ENCODE measurements around the gene SNX10. TPM values are rescaled to one million over a fixed set of nuclear protein-coding genes. Genes with fewer than 3 reads are reported as not detected.

SNX10 gene
- total RNA-seq, 4 donors from 2014 or later = 1.5 to 5.9 (median 3.1) TPM; not detected in 1

GRCh38 chr7:26363465-26363864, 71.8 kb downstream of the SNX10 start:
- 33 to 59% methylated on average over 7 of the region's 7 CpGs for WGBS, 2 donors (ENCODE audit: low coverage in 1 of 2)
- H3K4me3 ChIP-seq = no peak overlapping the region
- in situ Hi-C loops (cut with MboI; ENCODE audit: low pct_ligation_motif_present in 1 of 4, low pct_unique_long_range_greater_than_20kb in 1 of 4, low sequenced_read_pairs in 3 of 4) = loop anchor here in 3 of 4 donors (10.0 to 25.0 kb wide), 7 partner anchors 269 to 799 kb away; partner anchors contain the start of genes HOXA3 (in 2 of the 3), HOXA7 (in 2 of the 3), HOXA10 (in 1 of the 3) and HOXA9 (in 1 of the 3)
- no peaks in the 10 kb centered on the region for H3K9me3 ChIP-seq
- TF ChIP-seq POLR2AphosphoS5 (IDR thresholded peaks at IDR 0.05) (no peak), CTCF (IDR thresholded peaks at IDR 0.05) (no peak), EP300 (IDR thresholded peaks at IDR 0.05; ENCODE audit: low read depth) (no peak), POLR2A (IDR thresholded peaks at IDR 0.05) (no peak)
- intact Hi-C loops (cut with DNase I; ENCODE audit: low total_unique reads) = loop anchor here (10.0 kb wide), 2 partner anchors 159 to 269 kb away; partner anchors contain the start of genes CBX3 and HNRNPA2B1
- H3K36me3 ChIP-seq = no peaks in the 10 kb centered on the region
- H3K27me3 ChIP-seq = peaks cover 3% of the 10 kb centered on the region
- H3K4me1 ChIP-seq = peaks cover 0 to 5% (median 3%) of the 10 kb centered on the region in 4 donors
- H3K27ac ChIP-seq = no peak overlapping the region
- no peak for DNase-seq

GRCh38 chr7:26365077-26365900, 73.6 kb downstream of the SNX10 start:
- in situ Hi-C loops (cut with MboI; ENCODE audit: low pct_ligation_motif_present in 1 of 4, low pct_unique_long_range_greater_than_20kb in 1 of 4, low sequenced_read_pairs in 3 of 4) (loop anchor here (5.0 to 25.0 kb wide), 10 partner anchors 132 to 797 kb away; partner anchors contain the start of genes HOXA3 (in 2 of the 4), HOXA7 (in 2 of the 4), HOXA10 (in 1 of the 4) and HOXA9 (in 1 of the 4)), intact Hi-C loops (cut with DNase I; ENCODE audit: low total_unique reads) (loop anchor here (2.0 to 10.0 kb wide), 3 partner anchors 160 to 470 kb away; partner anchors contain the start of genes CBX3 and HNRNPA2B1)

GRCh38 chr7:26365901-26366275, 74.2 kb downstream of the SNX10 start:
- intact Hi-C loops (cut with DNase I; ENCODE audit: low total_unique reads) (loop anchor here (2.0 to 10.0 kb wide), 3 partner anchors 161 to 471 kb away; partner anchors contain the start of genes CBX3 and HNRNPA2B1), in situ Hi-C loops (cut with MboI; ENCODE audit: low pct_ligation_motif_present in 1 of 4, low pct_unique_long_range_greater_than_20kb in 1 of 4, low sequenced_read_pairs in 3 of 4) (loop anchor here (5.0 to 25.0 kb wide), 10 partner anchors 131 to 796 kb away; partner anchors contain the start of genes HOXA3 (in 2 of the 4), HOXA7 (in 2 of the 4), HOXA10 (in 1 of the 4) and HOXA9 (in 1 of the 4))
- TF ChIP-seq EP300 (IDR thresholded peaks at IDR 0.05; ENCODE audit: low read depth) (no peak), POLR2A (IDR thresholded peaks at IDR 0.05) (no peak), POLR2AphosphoS5 (IDR thresholded peaks at IDR 0.05) (no peak), CTCF (IDR thresholded peaks at IDR 0.05) (no peak)
- DNase-seq = no peak
- peaks cover 0 to 13% (median 3%) of the 10 kb centered on the region in 4 donors for H3K4me1 ChIP-seq
- H3K27ac ChIP-seq = no peak overlapping the region
- no peak overlapping the region for H3K4me3 ChIP-seq
- no peaks in the 10 kb centered on the region for H3K36me3 ChIP-seq
- peaks cover 22% of the 10 kb centered on the region for H3K27me3 ChIP-seq
- H3K9me3 ChIP-seq = no peaks in the 10 kb centered on the region

More at GRCh38 chr7:26365077-26365900, 73.6 kb downstream of the SNX10 start:
- H3K4me1 ChIP-seq = peaks cover 0 to 13% (median 3%) of the 10 kb centered on the region in 4 donors
- WGBS, 2 donors (ENCODE audit: low coverage in 1 of 2) = 24 to 35% methylated on average over 7 to 13 of the region's 13 CpGs
- H3K36me3 ChIP-seq = no peaks in the 10 kb centered on the region
- no peak overlapping the region for H3K27ac ChIP-seq
- no peaks in the 10 kb centered on the region for H3K9me3 ChIP-seq
- no peak overlapping the region for H3K4me3 ChIP-seq
- DNase-seq = peak; percentile 57
- peaks cover 16% of the 10 kb centered on the region for H3K27me3 ChIP-seq
- TF ChIP-seq CTCF (IDR thresholded peaks at IDR 0.05) = peak; percentile 69 to 86 (median 77)
- TF ChIP-seq POLR2AphosphoS5 (IDR thresholded peaks at IDR 0.05) = no peak

GRCh38 chr7:26367219-26367711, 75.6 kb downstream of the SNX10 start:
- DNase-seq = no peak
- peaks cover 0 to 13% (median 3%) of the 10 kb centered on the region in 4 donors for H3K4me1 ChIP-seq
- intact Hi-C loops (cut with DNase I; ENCODE audit: low total_unique reads) (loop anchor here (10.0 kb wide), 2 partner anchors 162 to 272 kb away; partner anchors contain the start of genes CBX3 and HNRNPA2B1), in situ Hi-C loops (cut with MboI; ENCODE audit: low pct_ligation_motif_present in 1 of 4, low pct_unique_long_range_greater_than_20kb in 1 of 4, low sequenced_read_pairs in 3 of 4) (loop anchor here (5.0 to 25.0 kb wide), 10 partner anchors 130 to 795 kb away; partner anchors contain the start of genes HOXA3 (in 2 of the 4), HOXA7 (in 2 of the 4), HOXA10 (in 1 of the 4) and HOXA9 (in 1 of the 4))
- TF ChIP-seq EP300 (IDR thresholded peaks at IDR 0.05; ENCODE audit: low read depth) (no peak), POLR2A (IDR thresholded peaks at IDR 0.05) (no peak), CTCF (IDR thresholded peaks at IDR 0.05) (no peak), POLR2AphosphoS5 (IDR thresholded peaks at IDR 0.05) (no peak)
- H3K36me3 ChIP-seq = no peaks in the 10 kb centered on the region
- WGBS, 2 donors (ENCODE audit: low coverage in 1 of 2) = 81% methylated on average over 6 of the region's 6 CpGs; no CpG with 5 or more reads in 1 of the 2 donors
- H3K4me3 ChIP-seq = no peak overlapping the region
- peaks cover 35% of the 10 kb centered on the region for H3K27me3 ChIP-seq
- no peaks in the 10 kb centered on the region for H3K9me3 ChIP-seq
- H3K27ac ChIP-seq = no peak overlapping the region
